HEK293 (cell line): ENCODE data around the gene MPV17.

Experiments used
- BCL11B ChIP-seq: fragments of 450-650 bp; formaldehyde crosslinking; IDR thresholded peaks from 2 replicates; pipeline ENCODE4 v1.5.1; 2016; ENCODE audit warnings: low read depth, missing biosample characterization, missing genetic modification characterization
- FEZF1 ChIP-seq: fragments of 450-650 bp; formaldehyde crosslinking; IDR thresholded peaks from 2 replicates; pipeline ENCODE4 v1.5.1; 2016; ENCODE audit warnings: missing biosample characterization, missing genetic modification characterization
- IKZF3 ChIP-seq: fragments of 450-650 bp; IDR thresholded peaks from 2 replicates; pipeline ENCODE4 v1.5.0; 2018; ENCODE audit warnings: missing biosample characterization, mild to moderate bottlenecking, missing genetic modification characterization, moderate library complexity
- KLF8 ChIP-seq: fragments of 450-650 bp; formaldehyde crosslinking; IDR thresholded peaks from 2 replicates; pipeline ENCODE4 v1.5.1; 2016; ENCODE audit warnings: missing biosample characterization, missing genetic modification characterization
- OVOL3 ChIP-seq: fragments of 450-650 bp; formaldehyde crosslinking; IDR thresholded peaks from 2 replicates; pipeline ENCODE4 v1.5.1; 2016; ENCODE audit warnings: missing biosample characterization, missing genetic modification characterization
- PATZ1 ChIP-seq: fragments of 450-650 bp; formaldehyde crosslinking; IDR thresholded peaks from 2 replicates; pipeline ENCODE4 v1.5.1; 2016; ENCODE audit warnings: missing biosample characterization, missing genetic modification characterization
- SALL2 ChIP-seq: fragments of 450-650 bp; formaldehyde crosslinking; IDR thresholded peaks from 2 replicates; pipeline ENCODE4 v1.5.0; 2017; ENCODE audit warnings: missing biosample characterization, mild to moderate bottlenecking, missing genetic modification characterization, borderline replicate concordance
- ZBTB44 ChIP-seq: fragments of 450-650 bp; IDR thresholded peaks from 2 replicates; pipeline ENCODE4 v1.5.1; 2018; ENCODE audit warnings: missing biosample characterization, mild to moderate bottlenecking, missing genetic modification characterization
- ZBTB7A ChIP-seq: fragments of 450-650 bp; formaldehyde crosslinking; IDR thresholded peaks from 2 replicates; pipeline ENCODE4 v1.5.1; 2016; ENCODE audit warnings: low read depth, missing biosample characterization, missing genetic modification characterization
- ZNF121 ChIP-seq: fragments of 450-650 bp; formaldehyde crosslinking; IDR thresholded peaks from 2 replicates; pipeline ENCODE4 v1.5.1; 2016; ENCODE audit warnings: missing biosample characterization, missing genetic modification characterization
- ZNF133 ChIP-seq: fragments of 450-650 bp; formaldehyde crosslinking; IDR thresholded peaks from 2 replicates; pipeline ENCODE4 v1.5.1; 2016; ENCODE audit warnings: missing biosample characterization, missing genetic modification characterization
- ZNF140 ChIP-seq: fragments of 450-650 bp; formaldehyde crosslinking; IDR thresholded peaks from 2 replicates; pipeline ENCODE4 v1.5.1; 2016; ENCODE audit warnings: missing biosample characterization, missing genetic modification characterization
- ZNF174 ChIP-seq: fragments of 450-650 bp; formaldehyde crosslinking; IDR thresholded peaks from 2 replicates; pipeline ENCODE4 v1.5.0; 2017; ENCODE audit warnings: missing biosample characterization, mild to moderate bottlenecking, missing genetic modification characterization
- ZNF223 ChIP-seq: fragments of 450-650 bp; formaldehyde crosslinking; IDR thresholded peaks from 2 replicates; pipeline ENCODE4 v1.5.1; 2016; ENCODE audit warnings: missing biosample characterization, missing genetic modification characterization
- ZNF24 ChIP-seq: fragments of 450-650 bp; formaldehyde crosslinking; IDR thresholded peaks from 2 replicates; pipeline ENCODE4 v1.5.1; 2016; ENCODE audit warnings: missing biosample characterization, missing genetic modification characterization
- ZNF560 ChIP-seq: fragments of 450-650 bp; formaldehyde crosslinking; IDR thresholded peaks from 2 replicates; pipeline ENCODE4 v1.5.1; 2017; ENCODE audit warnings: missing biosample characterization, missing genetic modification characterization, borderline replicate concordance
- ZNF585B ChIP-seq: fragments of 450-650 bp; formaldehyde crosslinking; IDR thresholded peaks from 2 replicates; pipeline ENCODE4 v1.5.1; 2016; ENCODE audit warnings: missing biosample characterization, missing genetic modification characterization
- ZNF621 ChIP-seq: fragments of 450-650 bp; formaldehyde crosslinking; IDR thresholded peaks from 2 replicates; pipeline ENCODE4 v1.5.1; 2017; ENCODE audit warnings: missing biosample characterization, missing genetic modification characterization
- ZNF701 ChIP-seq: fragments of 450-650 bp; formaldehyde crosslinking; IDR thresholded peaks from 2 replicates; pipeline ENCODE4 v1.5.1; 2016; ENCODE audit warnings: missing biosample characterization, missing genetic modification characterization
- ZNF791 ChIP-seq: fragments of 450-650 bp; formaldehyde crosslinking; IDR thresholded peaks from 2 replicates; pipeline ENCODE4 v1.5.1; 2016; ENCODE audit warnings: missing biosample characterization, missing genetic modification characterization
- ZNF837 ChIP-seq: fragments of 450-650 bp; formaldehyde crosslinking; IDR thresholded peaks from 2 replicates; pipeline ENCODE4 v1.5.1; 2016; ENCODE audit warnings: missing biosample characterization, missing genetic modification characterization
- ZSCAN16 ChIP-seq: fragments of 450-650 bp; formaldehyde crosslinking; IDR thresholded peaks from 2 replicates; pipeline ENCODE4 v1.5.1; 2016; ENCODE audit warnings: missing biosample characterization, missing genetic modification characterization
- ZXDB ChIP-seq: fragments of 450-650 bp; formaldehyde crosslinking; IDR thresholded peaks from 2 replicates; pipeline ENCODE4 v1.5.1; 2016; ENCODE audit warnings: missing biosample characterization, missing genetic modification characterization
- TF ChIP-seq, protein P1 (sequence below): fragments of 450-650 bp; formaldehyde crosslinking; IDR thresholded peaks from 2 replicates; pipeline ENCODE4 v1.5.1; 2017; ENCODE audit warnings: missing biosample characterization, missing genetic modification characterization
- TF ChIP-seq, protein P2 (sequence below): fragments of 450-650 bp; formaldehyde crosslinking; IDR thresholded peaks from 2 replicates; pipeline ENCODE4 v1.5.1; 2016; ENCODE audit warnings: missing biosample characterization, missing genetic modification characterization
- TF ChIP-seq, protein P3 (sequence below): fragments of 450-650 bp; formaldehyde crosslinking; IDR thresholded peaks from 2 replicates; pipeline ENCODE4 v1.5.1; 2016; ENCODE audit warnings: missing biosample characterization, missing genetic modification characterization, low read depth
- TF ChIP-seq, protein P4 (sequence below): fragments of 450-650 bp; formaldehyde crosslinking; IDR thresholded peaks from 2 replicates; pipeline ENCODE4 v1.5.1; 2016; ENCODE audit warnings: missing biosample characterization, missing genetic modification characterization
- TF ChIP-seq, protein P5 (sequence below): fragments of 450-650 bp; formaldehyde crosslinking; IDR thresholded peaks from 2 replicates; pipeline ENCODE4 v1.5.1; 2016; ENCODE audit warnings: missing biosample characterization, missing genetic modification characterization

The MPV17 gene

GRCh38 chr2:27370026-27370815 is 47.3 kb upstream of the MPV17 start, which contains the start of the genes EIF2B4 and SNX17 (continued):
- TF ChIP-seq, protein P1, sequence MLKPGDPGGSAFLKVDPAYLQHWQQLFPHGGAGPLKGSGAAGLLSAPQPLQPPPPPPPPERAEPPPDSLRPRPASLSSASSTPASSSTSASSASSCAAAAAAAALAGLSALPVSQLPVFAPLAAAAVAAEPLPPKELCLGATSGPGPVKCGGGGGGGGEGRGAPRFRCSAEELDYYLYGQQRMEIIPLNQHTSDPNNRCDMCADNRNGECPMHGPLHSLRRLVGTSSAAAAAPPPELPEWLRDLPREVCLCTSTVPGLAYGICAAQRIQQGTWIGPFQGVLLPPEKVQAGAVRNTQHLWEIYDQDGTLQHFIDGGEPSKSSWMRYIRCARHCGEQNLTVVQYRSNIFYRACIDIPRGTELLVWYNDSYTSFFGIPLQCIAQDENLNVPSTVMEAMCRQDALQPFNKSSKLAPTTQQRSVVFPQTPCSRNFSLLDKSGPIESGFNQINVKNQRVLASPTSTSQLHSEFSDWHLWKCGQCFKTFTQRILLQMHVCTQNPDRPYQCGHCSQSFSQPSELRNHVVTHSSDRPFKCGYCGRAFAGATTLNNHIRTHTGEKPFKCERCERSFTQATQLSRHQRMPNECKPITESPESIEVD (tag by site-specific recombination): no peak
- TF ChIP-seq ZNF791 (tag by site-specific recombination): no peak
- no peak for TF ChIP-seq ZNF140 (tag by site-specific recombination)
- peak; percentile 54; the same call in 1 of the 2 replicates for TF ChIP-seq ZBTB7A (tag by site-specific recombination)
- no peak for TF ChIP-seq ZNF701 (tag by site-specific recombination)
- peak; percentile 68; the same call in 1 of the 2 replicates for TF ChIP-seq ZNF121 (tag by site-specific recombination)
- no peak for TF ChIP-seq ZNF621 (tag by site-specific recombination)
- TF ChIP-seq, protein P2, sequence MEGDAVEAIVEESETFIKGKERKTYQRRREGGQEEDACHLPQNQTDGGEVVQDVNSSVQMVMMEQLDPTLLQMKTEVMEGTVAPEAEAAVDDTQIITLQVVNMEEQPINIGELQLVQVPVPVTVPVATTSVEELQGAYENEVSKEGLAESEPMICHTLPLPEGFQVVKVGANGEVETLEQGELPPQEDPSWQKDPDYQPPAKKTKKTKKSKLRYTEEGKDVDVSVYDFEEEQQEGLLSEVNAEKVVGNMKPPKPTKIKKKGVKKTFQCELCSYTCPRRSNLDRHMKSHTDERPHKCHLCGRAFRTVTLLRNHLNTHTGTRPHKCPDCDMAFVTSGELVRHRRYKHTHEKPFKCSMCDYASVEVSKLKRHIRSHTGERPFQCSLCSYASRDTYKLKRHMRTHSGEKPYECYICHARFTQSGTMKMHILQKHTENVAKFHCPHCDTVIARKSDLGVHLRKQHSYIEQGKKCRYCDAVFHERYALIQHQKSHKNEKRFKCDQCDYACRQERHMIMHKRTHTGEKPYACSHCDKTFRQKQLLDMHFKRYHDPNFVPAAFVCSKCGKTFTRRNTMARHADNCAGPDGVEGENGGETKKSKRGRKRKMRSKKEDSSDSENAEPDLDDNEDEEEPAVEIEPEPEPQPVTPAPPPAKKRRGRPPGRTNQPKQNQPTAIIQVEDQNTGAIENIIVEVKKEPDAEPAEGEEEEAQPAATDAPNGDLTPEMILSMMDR: peak; percentile 99
- peak; percentile 49; the same call in 1 of the 2 replicates for TF ChIP-seq ZBTB44 (tag by site-specific recombination)
- TF ChIP-seq PATZ1: peak; percentile 61
- TF ChIP-seq, protein P3, sequence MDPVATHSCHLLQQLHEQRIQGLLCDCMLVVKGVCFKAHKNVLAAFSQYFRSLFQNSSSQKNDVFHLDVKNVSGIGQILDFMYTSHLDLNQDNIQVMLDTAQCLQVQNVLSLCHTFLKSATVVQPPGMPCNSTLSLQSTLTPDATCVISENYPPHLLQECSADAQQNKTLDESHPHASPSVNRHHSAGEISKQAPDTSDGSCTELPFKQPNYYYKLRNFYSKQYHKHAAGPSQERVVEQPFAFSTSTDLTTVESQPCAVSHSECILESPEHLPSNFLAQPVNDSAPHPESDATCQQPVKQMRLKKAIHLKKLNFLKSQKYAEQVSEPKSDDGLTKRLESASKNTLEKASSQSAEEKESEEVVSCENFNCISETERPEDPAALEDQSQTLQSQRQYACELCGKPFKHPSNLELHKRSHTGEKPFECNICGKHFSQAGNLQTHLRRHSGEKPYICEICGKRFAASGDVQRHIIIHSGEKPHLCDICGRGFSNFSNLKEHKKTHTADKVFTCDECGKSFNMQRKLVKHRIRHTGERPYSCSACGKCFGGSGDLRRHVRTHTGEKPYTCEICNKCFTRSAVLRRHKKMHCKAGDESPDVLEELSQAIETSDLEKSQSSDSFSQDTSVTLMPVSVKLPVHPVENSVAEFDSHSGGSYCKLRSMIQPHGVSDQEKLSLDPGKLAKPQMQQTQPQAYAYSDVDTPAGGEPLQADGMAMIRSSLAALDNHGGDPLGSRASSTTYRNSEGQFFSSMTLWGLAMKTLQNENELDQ (tag by site-specific recombination): no peak
- peak; percentile 42; the same call in 1 of the 2 replicates for TF ChIP-seq OVOL3
- TF ChIP-seq, protein P4, sequence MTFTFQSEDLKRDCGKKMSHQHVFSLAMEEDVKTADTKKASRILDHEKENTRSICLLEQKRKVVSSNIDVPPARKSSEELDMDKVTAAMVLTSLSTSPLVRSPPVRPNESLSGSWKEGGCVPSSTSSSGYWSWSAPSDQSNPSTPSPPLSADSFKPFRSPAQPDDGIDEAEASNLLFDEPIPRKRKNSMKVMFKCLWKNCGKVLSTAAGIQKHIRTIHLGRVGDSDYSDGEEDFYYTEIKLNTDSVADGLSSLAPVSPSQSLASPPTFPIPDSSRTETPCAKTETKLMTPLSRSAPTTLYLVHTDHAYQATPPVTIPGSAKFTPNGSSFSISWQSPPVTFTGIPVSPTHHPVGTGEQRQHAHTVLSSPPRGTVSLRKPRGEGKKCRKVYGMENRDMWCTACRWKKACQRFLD (tag by site-specific recombination): no peak
- TF ChIP-seq ZNF585B (tag by site-specific recombination): no peak
- peak; percentile 85 for TF ChIP-seq ZXDB (tag by site-specific recombination)
- TF ChIP-seq ZNF133 (tag by site-specific recombination): no peak
- TF ChIP-seq ZSCAN16 (tag by site-specific recombination): no peak
- TF ChIP-seq IKZF3 (tag by site-specific recombination): no peak
- no peak for TF ChIP-seq ZNF174
- no peak for TF ChIP-seq ZNF837
- TF ChIP-seq ZNF24 (tag by site-specific recombination): peak; percentile 81
- TF ChIP-seq, protein P5, sequence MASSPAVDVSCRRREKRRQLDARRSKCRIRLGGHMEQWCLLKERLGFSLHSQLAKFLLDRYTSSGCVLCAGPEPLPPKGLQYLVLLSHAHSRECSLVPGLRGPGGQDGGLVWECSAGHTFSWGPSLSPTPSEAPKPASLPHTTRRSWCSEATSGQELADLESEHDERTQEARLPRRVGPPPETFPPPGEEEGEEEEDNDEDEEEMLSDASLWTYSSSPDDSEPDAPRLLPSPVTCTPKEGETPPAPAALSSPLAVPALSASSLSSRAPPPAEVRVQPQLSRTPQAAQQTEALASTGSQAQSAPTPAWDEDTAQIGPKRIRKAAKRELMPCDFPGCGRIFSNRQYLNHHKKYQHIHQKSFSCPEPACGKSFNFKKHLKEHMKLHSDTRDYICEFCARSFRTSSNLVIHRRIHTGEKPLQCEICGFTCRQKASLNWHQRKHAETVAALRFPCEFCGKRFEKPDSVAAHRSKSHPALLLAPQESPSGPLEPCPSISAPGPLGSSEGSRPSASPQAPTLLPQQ (tag by site-specific recombination): peak; percentile 90
- TF ChIP-seq KLF8 (tag by site-specific recombination): peak; percentile 93
- peak; percentile 28; the same call in 1 of the 2 replicates for TF ChIP-seq BCL11B
- TF ChIP-seq ZNF560 (tag by site-specific recombination): no peak
- TF ChIP-seq ZNF223 (tag by site-specific recombination): no peak
- no peak for TF ChIP-seq SALL2 (tag by site-specific recombination)
- TF ChIP-seq FEZF1 (tag by site-specific recombination): no peak
- TF ChIP-seq, all 188 proteins: peak for 69
